GM18507 (cell line): Measurements from ENCODE around the gene TSPAN13.

ENCODE experiments used
- DNase-seq: peaks from one replicate; pipeline ENCODE4 v3.0.0; 2011; ENCODE audit warnings: low read depth; ENCODE audit not compliant: insufficient read length; ENCODE audit errors: extremely low spot score
- FAIRE-seq: peaks from 2 replicates; lab custom pipeline; 2011; peaks lifted over from hg19 to GRCh38; lab: Jason Lieb, UNC

The TSPAN13 gene

DNA sequence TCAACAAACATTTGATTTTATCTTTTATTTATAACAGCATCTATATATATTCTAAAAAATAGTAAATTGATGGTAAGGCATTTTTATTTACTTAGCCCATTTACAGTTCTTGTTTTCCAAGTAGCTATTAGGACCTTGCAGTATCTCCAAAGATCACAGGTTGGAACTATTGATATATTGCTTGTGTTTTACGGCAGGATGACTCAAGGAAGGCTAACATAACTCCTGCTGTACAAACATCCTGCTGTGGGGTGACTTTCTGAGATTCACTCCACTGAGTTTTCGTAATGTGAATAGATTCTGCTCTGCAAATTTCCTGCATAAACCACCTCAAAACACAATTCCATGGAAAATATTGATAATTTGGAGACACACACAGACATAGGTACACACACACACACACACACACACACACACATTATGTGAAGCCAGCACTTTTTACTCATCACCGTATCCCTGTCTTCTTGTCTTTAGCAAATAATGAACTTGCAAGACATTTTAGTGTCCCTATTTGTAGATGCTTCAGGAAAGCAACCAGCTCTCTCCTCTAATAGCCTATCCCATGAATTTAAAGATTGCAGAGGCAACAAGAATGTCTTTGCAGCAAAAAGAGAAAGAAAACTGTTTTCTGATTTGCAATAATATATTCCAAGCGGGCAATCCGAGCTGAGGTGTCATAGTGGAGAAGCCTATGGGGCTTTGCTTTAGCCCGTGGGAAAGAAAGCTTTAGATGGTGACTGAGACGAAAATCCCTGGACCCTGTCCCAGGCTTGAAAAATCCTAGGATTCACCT, 50.5 kb downstream of the TSPAN13 start:
- no peak for DNase-seq
- FAIRE-seq: no peak

DNA sequence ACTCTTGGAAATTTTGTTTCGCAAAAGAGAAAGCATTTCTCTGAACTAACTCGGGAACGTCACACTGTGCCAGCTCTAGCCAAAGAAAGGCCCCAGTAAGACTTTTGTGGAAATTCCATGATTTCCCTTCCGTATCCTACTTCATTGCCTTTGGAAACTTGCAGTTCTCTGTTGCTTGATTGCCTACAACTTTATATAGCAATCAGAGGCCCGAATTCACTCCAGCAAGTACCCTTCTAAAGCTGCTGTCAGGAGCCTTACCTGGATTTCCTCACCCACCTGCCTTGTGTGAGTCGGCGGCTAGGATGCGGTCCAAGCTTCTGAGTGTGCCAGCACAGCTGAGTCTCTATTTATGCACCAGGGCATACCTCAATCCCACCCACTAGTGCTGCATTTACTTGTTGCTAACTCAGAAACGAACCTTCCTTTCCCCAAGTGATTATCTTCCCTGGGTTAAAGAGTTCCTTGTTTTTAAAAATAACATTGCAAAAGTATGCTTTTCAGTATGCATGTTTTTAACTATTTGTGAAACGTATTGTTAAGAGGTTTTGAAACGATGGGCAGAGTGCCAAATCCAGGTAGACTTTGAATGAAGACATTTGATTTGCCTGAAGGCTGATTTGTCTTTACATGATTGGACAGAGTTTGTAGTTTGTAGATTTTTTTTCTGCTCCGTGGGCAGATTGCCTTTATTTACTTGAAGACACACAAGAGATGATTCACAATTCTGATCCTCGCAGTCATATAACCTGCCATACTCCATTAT, 51.3 kb downstream of the TSPAN13 start, which contains the start of gene AGR2:
Gene AGR2, minus strand, starts transcription at position 326 of the 766 bp plus-strand sequence. CDS start 3,203 bp downstream, outside the sequence.
- DNase-seq (no peak), FAIRE-seq (no peak)

DNA sequence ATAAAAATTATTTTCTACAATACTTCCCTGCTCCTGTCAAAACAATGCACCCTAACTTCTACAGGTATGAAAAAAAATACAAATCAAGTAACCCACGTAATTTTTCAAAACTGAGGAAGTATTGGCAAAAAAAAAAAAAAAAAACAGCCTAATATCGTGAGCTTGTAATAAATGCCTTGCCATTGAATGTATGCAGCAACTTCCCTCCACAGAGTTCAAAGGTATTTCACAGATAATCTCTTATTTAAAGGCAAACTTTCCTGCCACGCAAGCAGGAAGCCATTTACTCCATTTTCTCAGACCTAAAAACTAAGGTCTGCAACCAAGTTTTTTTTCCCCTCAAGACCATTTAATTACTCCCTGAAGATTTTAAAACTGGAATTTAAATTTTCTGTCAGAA, 51.9 kb downstream of the TSPAN13 start:
- no peak for FAIRE-seq
- DNase-seq: no peak

DNA sequence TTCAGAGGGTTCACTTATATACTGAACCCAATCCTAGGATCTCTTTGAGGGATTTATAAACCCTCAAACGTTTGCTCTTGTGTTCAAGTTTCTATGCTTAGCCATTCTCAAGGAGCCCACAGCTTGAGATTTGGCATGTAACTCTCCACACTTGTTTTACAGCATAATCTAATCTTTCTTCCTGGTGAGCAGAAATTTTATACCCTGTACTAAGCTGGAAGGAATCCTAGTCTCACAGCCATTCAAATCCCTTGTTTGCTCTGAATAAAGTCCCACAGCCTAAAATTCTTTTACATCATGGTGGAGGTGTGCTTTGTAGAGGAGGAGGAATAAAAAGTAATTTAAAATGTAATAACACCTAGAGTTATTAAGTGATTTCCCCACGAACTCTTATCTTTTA, 56.6 kb downstream of the TSPAN13 start:
- DNase-seq (no peak), FAIRE-seq (no peak)

DNA sequence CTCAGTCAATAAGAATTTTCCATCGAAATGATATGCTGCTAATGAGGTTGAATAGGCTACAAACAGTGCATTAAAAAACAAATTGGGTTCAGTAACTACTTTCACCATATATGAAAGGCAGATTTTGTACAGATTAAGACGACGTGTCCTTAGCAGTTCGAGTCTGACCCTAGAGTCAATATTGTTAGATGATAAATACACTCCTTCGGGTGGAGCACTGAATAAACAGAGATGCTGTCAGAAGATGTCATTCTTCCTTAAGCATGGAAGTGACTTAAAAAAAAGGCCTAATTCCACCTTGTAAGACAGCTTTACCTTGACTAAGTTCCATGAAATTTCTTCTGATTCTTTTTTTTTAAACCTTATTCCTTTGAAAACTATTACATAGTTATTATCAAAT, 57.0 kb downstream of the TSPAN13 start:
- DNase-seq: no peak
- no peak for FAIRE-seq

DNA sequence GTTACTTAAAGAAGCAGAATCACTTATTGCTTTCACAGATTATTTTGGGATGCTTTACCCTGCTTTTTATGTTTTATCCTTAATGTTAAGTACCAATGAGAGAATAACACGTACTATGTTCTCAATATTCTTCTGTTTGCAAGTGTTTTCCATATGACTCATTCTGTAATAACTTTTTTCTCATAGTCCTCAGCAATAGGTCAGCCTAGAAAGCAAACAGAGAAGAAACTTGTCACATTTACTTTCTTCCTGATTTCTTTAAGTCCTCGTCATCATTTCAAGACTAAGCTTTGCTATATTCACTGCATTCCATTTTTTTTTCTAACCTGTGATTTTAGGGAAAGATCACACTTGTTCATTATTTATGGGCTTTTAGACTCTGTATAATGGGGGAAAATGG, 58.0 kb downstream of the TSPAN13 start:
- no peak for FAIRE-seq
- DNase-seq: no peak

DNA sequence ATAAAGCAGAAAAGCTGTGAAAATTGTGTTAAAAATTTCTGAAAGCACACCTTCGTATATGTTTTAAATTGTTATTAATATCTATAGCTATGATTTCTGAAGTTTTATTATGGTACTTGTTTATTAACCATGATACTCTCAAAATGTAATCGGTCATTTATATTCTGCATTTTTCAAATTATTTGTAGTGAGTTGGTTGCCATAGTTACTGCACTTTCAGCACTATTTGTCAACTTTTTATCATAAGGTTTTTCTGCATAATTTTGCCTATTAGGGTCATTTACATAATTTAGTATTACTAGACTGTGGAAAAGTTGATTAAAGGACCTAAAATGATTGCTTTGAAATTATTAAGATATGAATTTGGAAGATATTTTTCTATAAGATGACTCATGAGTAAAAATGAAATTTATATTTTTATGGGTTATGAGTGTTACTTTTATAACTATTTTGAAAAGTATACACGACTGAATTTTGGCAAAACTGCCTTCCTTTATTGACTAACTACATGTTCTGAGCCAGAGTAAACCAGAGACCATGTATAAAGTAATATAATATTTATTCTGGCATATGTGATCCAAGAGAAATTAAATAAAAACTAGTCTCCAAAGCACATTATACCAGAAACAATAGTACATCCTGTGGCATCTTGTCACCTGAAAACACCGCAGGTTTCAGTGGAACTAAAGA, 59.1 kb downstream of the TSPAN13 start:
- no peak for DNase-seq
- FAIRE-seq: no peak

DNA sequence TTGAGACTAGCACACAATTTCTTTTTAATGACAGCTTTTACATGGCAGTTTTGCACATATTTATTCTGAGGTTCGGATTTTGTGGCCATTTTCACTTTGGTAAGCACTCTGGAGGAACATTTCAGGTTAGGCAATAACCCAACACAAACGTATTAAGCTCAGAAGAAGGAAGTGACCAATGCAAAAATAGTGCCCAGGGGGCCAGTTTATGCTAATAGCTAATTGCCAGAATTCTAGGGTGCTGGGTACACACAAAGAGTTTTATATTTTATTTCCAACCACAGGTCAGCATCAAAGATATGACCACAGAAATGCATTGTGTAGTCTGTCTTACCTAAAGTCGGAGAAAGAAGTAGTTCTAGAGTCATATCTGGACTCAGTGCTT, 59.7 kb downstream of the TSPAN13 start:
- no peak for DNase-seq

DNA sequence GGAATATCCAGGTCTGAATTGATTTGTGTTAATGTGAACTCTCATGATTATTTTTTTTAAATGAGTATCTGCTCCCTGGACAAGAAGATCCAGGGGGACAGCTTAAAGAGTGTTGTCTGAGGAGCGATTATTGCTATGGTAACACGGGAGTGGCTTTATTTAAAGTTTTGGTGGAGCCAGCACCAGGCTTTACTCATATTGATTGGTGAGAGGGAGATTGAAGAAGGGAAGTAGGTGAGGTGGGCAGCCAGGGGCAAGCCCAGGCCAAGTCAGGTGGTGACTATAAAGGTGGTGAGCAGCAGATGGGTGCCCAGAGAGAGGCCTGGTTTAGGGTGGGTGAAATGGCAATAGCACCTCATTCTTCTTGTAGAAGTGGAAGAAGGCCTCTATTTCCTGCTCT, 61.4 kb downstream of the TSPAN13 start:
- FAIRE-seq (no peak), DNase-seq (no peak)

More for the DNA sequence above, 59.7 kb downstream of the TSPAN13 start:
- FAIRE-seq: no peak

DNA sequence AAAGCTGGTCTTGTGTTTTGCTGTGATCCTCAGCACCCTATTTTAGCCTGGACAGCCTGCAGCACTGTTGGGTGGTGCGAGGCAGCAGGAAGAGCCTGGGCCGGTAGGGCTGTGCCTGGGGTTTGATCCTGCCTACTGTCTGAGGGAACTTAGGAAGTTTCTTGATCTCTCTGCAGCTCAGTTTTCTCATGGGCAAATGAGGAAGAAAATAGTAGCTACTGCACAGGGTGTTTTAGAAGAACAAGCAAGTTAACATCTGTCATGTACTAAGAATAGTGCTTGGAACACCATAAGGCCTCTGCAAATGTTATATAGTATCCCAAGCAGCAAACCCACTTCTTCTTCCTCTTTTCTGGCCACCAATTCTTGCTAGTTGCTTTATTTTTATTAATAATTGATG, 63.3 kb downstream of the TSPAN13 start:
- no peak for FAIRE-seq
- DNase-seq: no peak

DNA sequence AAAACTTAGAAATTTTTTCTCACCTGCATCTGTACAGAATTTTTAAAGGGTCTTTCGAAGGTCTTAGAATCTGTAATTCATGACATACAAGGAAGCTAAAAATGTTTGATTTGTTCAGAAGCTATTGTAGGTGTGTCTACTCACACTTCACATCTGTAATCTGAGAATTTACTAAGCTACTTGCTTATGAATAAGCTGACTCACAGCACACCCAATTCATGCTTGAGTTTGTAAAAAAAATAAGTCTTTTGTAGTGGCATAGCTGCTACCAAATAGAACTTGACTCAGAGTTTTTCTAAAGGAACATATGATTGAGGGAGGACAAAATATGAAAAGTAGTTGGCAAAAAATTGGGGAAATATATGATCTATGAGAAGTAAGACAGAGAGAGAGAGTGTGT, 64.0 kb downstream of the TSPAN13 start:
- no peak for FAIRE-seq
- no peak for DNase-seq

DNA sequence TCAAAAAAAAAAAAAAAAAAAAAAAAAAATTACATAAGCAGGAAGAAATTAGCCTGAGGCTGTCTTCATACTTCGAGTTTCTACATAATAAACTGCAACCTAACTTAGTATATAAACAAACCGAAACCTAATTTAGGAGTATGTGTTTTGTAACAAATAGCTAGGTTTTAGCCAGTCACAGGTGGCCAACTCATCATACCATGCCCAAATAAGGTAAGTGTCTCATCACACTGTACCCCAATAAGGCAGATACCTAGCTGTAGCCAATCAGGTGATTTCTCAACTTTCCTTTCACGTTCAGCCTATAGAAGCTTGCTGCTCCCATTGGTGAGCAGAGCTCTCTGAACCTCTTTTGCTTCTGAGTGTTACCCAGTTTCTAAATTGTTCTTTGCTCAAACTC, 65.2 kb downstream of the TSPAN13 start:
- no peak for DNase-seq
- no peak for FAIRE-seq

DNA sequence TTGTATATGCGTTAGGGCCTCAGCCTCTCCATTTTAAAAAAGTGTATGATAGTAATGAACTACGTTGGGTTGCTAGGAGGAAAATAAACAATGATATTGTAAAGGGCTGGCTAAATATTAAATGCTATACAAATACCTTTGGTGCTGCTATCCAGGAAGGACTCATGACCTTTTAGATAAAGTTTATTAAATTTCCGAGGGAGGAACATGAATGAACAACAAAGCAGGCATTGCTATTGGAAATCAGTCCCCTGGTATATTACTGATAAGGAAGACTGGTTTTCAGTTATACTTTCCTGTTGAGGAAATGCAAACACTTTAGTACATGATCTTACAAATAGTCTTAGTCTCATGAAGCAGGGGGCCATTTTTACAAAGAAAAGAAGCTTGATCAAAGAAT, 68.5 kb downstream of the TSPAN13 start:
- no peak for FAIRE-seq
- DNase-seq: no peak

DNA sequence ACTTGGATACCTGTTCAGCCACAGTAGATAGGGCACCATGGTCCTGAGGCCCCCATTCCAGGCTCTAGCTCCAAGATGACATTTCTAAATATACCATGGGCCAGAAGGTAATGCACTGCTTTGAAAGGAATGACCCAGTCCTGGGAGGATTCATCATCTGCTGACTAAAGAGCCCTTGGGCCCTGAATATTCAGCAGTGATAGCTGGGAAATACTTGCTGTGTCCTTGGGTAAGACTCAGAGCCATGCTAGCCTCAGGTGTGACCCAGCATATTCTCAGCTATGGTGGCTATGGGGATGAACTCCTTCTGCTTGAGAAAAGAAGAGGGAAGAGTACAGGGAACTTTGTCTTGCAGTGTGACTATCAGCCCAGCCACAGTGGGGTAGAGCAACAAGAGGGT, 72.5 kb downstream of the TSPAN13 start:
- FAIRE-seq: no peak

DNA sequence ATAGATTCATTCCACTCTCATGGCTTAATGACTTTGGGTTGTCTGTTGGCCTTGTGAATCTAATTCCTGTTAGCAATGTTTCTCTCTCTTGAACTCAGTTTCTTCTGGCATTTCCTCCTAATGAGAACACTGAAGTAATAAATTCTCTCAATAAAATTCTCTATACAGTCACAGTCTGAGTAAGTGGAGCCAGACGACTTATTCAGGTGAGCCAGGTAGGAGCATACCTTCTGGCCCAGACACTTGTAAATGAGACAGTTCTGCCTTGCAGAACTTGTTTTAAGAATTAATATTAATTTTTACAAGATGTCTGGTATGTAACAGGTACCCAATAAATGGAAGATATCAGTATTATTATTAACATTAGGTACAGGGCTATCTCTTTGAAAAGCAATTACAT, 79.8 kb downstream of the TSPAN13 start:
- no peak for FAIRE-seq

More for the DNA sequence above, 72.5 kb downstream of the TSPAN13 start:
- no peak for DNase-seq

More for the DNA sequence above, 79.8 kb downstream of the TSPAN13 start:
- DNase-seq: no peak
